Skeletal muscle satellite cell (primary cell): ENCODE measurements around the gene CDK5.
A peak's percentile ranks its signal among the peaks of the same experiment; 100 is the strongest.

Experiments
- H3K27me3 ChIP-seq: 2 replicates; pipeline ENCODE4 v1.7.0; 2013; ENCODE audit warnings: low read length; ENCODE audit not compliant: control insufficient read depth, insufficient read depth
- H3K36me3 ChIP-seq: 2 replicates; pipeline ENCODE4 v1.7.0; 2013; ENCODE audit warnings: mild to moderate bottlenecking, control low read depth, low read length; ENCODE audit not compliant: insufficient read depth
- H3K4me1 ChIP-seq: 2 replicates; pipeline ENCODE4 v1.7.0; 2013; ENCODE audit warnings: low read length; ENCODE audit not compliant: control insufficient read depth, insufficient read depth
- H3K4me2 ChIP-seq: 2 replicates; pipeline ENCODE4 v1.7.0; 2013; ENCODE audit warnings: mild to moderate bottlenecking, low read length
- H3K4me3 ChIP-seq: 2 replicates; pipeline ENCODE4 v1.7.0; 2013; ENCODE audit warnings: low read length
- H3K9ac ChIP-seq: 2 replicates; pipeline ENCODE4 v1.7.0; 2013; ENCODE audit warnings: mild to moderate bottlenecking, low read depth, low read length, moderate library complexity
- H3K9me3 ChIP-seq: replicated peaks from 2 replicates; pipeline ENCODE4 v1.7.0; 2013; ENCODE audit warnings: mild to moderate bottlenecking, control low read depth, low read length

CDK5 gene

DNA sequence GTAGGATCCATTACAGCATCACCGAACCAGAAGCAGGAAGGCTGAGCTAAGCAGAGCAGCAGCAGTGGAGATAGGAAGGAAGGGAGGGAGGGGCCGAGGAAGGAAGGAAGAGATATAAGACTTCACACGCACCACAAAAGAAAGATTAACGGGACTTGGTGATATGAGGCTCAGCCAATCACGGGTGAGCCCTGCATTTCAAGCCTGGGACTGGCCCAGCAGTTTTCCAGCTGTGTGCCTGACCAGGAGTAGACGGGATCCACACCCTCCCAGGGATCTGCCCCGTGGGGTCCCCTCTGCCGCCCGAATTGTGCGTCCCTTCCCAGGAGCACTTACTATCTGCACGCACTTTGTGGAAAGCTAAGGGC lies 49.6 kb downstream of the CDK5 start:
- Histone ChIP-seq H3K4me1 (peaks cover 3% of the 10 kb centered on the region), H3K4me3 (no peak overlapping the region), H3K4me2 (peak overlapping the region; percentile 45), H3K9me3 (no peaks in the 10 kb centered on the region), H3K9ac (no peak overlapping the region), H3K36me3 (no peaks in the 10 kb centered on the region), H3K27me3 (peaks cover 48% of the 10 kb centered on the region)

DNA sequence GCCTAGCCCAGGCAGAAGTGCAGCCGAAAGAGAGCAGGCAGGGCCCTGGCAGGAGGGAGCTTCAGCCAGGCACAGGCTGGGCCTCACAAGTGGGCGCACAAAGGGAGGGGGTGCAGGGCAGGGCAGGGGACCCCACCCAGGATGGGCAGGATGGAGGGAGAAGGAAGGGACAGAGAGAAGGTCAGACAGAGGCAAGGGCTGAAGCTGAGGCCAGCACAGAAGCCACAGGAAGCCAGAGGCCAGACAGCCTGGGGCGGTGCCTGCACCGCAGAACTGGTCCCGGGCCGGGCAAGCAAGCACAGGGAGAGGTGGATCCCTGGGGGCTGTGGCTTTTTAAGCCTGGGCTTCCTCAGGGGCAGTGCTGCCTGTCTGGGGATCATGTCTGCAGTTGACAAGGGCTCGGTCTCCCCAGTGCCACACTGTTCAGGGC lies 50.2 kb downstream of the CDK5 start:
- Histone ChIP-seq H3K4me2 (no peak overlapping the region), H3K4me1 (no peaks in the 10 kb centered on the region), H3K36me3 (no peaks in the 10 kb centered on the region), H3K9ac (no peak overlapping the region), H3K4me3 (no peak overlapping the region), H3K9me3 (no peaks in the 10 kb centered on the region), H3K27me3 (peaks cover 43% of the 10 kb centered on the region)

DNA sequence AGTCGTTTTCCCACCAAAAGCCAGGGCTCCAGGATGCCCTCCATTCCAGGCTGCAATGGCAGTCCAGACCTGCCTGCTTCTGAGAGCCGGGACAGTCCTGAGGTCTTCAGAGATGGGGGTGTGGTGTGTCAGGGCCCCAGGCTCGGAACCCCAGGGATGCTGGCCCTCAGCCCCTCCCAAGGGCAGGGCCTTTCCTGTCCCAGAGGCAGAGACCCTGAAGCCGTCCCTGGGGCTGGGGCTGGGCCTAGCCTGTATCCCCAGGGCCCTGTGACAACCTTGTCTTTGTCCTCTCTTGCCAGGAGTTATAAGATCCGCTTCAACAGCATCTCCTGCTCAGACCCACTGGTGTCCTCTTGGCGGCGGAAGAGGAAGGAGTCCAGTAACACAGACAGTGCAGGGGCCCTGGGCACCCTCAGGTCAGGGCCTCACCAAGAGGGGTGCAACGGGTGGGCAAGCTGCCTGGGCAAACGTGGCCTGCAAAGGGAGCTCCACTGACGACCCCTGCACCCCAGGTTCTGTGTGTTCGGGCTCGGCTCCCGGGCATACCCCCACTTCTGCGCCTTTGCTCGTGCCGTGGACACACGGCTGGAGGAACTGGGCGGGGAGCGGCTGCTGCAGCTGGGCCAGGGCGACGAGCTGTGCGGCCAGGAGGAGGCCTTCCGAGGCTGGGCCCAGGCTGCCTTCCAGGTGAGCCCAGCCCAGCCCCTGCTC lies 51.0 kb downstream of the CDK5 start:
- H3K4me3 ChIP-seq: no peak overlapping the region
- H3K36me3 ChIP-seq: no peaks in the 10 kb centered on the region
- no peak overlapping the region for H3K9ac ChIP-seq
- H3K27me3 ChIP-seq: peaks cover 39% of the 10 kb centered on the region
- H3K4me2 ChIP-seq: no peak overlapping the region
- no peaks in the 10 kb centered on the region for H3K4me1 ChIP-seq
- H3K9me3 ChIP-seq: no peaks in the 10 kb centered on the region

DNA sequence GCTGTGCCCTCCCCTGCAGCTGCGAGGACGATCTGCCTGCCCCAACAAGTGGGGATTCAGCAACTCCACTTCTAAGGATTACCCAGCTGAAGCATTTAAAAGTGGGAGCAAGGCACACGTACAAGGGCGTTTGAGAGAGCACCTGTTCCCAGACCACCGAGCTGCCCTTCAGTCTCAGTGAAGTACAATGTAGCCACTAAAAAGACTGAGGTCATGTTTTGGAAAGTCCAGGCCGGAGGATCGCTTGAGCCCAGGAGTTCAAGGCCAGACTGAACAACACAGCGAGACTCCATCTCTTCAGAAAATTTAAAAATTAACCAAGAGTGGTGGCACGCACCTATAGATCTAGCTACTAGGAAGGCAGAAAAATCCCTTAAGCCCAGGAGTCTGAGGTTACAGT lies 52.1 kb downstream of the CDK5 start:
- Histone ChIP-seq H3K4me1 (no peaks in the 10 kb centered on the region), H3K4me3 (no peak overlapping the region), H3K9me3 (no peaks in the 10 kb centered on the region), H3K4me2 (no peak overlapping the region), H3K9ac (no peak overlapping the region), H3K36me3 (no peaks in the 10 kb centered on the region), H3K27me3 (peaks cover 35% of the 10 kb centered on the region)
